OCI-LY1 (cell line): Measurements from ENCODE around the gene KRTAP10-9.
"Not testable (repeated sequence)": the region's sequence is repeated elsewhere in the genome, so short reads cannot be mapped to it uniquely, and the experiment has no call there.

Experiments
- H2AFZ ChIP-seq: fragments of 200-600 bp; sonication (generic), shearing (Covaris generic); 2 replicates; pipeline ENCODE4 v1.6.0; 2014; ENCODE audit warnings: antibody characterized with exemption, mild to moderate bottlenecking, low read length
- H3F3A ChIP-seq: fragments of 200-600 bp; sonication (generic), shearing (Covaris generic); 2 replicates; pipeline ENCODE4 v1.6.0; 2014; ENCODE audit warnings: mild to moderate bottlenecking, antibody characterized with exemption, low read length, moderate library complexity; ENCODE audit not compliant: insufficient read depth
- H3K27ac ChIP-seq: fragments of 200-600 bp; sonication (generic); 2 replicates; pipeline ENCODE4 v1.5.1; 2014; ENCODE audit warnings: low read length, mixed run types, mild to moderate bottlenecking, low read depth; ENCODE audit not compliant: poor library complexity, severe bottlenecking
- H3K27me3 ChIP-seq: fragments of 200-600 bp; sonication (generic); 2 replicates; pipeline ENCODE4 v1.6.0; 2014; ENCODE audit warnings: antibody characterized with exemption, mild to moderate bottlenecking, low read length, moderate library complexity; ENCODE audit not compliant: insufficient read depth
- H3K36me3 ChIP-seq: fragments of 200-600 bp; sonication (generic); 2 replicates; pipeline ENCODE4 v1.6.1; 2014; ENCODE audit warnings: mild to moderate bottlenecking, antibody characterized with exemption, low read length, moderate library complexity, mixed read lengths; ENCODE audit not compliant: insufficient read depth
- H3K4me1 ChIP-seq: fragments of 200-600 bp; sonication (generic); 2 replicates; pipeline ENCODE4 v1.5.1; 2014; ENCODE audit warnings: mild to moderate bottlenecking, low read length, moderate library complexity; ENCODE audit not compliant: insufficient read depth, severe bottlenecking
- H3K4me2 ChIP-seq: fragments of 200-600 bp; sonication (generic), shearing (Covaris generic); 2 replicates; pipeline ENCODE4 v1.6.1; 2014; ENCODE audit warnings: low read length
- H3K4me3 ChIP-seq: fragments of 200-600 bp; sonication (generic); 2 replicates; pipeline ENCODE4 v1.5.1; 2014; ENCODE audit warnings: low read length, low read depth, mild to moderate bottlenecking, mixed read lengths; ENCODE audit not compliant: poor library complexity, severe bottlenecking
- H3K79me2 ChIP-seq: fragments of 200-600 bp; shearing (Covaris generic); 2 replicates; pipeline ENCODE4 v1.6.1; 2016; ENCODE audit warnings: mixed run types, low read length, mixed read lengths; ENCODE audit not compliant: insufficient read depth
- H3K9ac ChIP-seq: fragments of 200-600 bp; sonication (generic), shearing (Covaris generic); 2 replicates; pipeline ENCODE4 v1.6.1; 2014; ENCODE audit warnings: mild to moderate bottlenecking, low read length, mixed read lengths
- H3K9me2 ChIP-seq: fragments of 200-600 bp; sonication (generic), shearing (Covaris generic); 2 replicates; pipeline ENCODE4 v1.6.1; 2014; ENCODE audit warnings: low read depth, mild to moderate bottlenecking, low read length, mixed read lengths
- H3K9me3 ChIP-seq: fragments of 200-600 bp; shearing (Covaris generic); 2 replicates; pipeline ENCODE4 v1.6.1; 2014; ENCODE audit warnings: low read length, mixed read lengths
- H4K20me1 ChIP-seq: fragments of 200-600 bp; sonication (generic), shearing (Covaris generic); 2 replicates; pipeline ENCODE4 v1.6.0; 2016; ENCODE audit warnings: mild to moderate bottlenecking, low read length; ENCODE audit not compliant: insufficient read depth
- EZH2 ChIP-seq: fragments of 200-600 bp; sonication (generic), shearing (Covaris generic); IDR thresholded peaks from 2 replicates; pipeline ENCODE4 v1.8.0; 2017; ENCODE audit warnings: borderline replicate concordance, mixed run types, mild to moderate bottlenecking, antibody characterized with exemption, low read length, moderate library complexity, mixed read lengths
- TF ChIP-seq, protein P1 (sequence below): fragments of 200-600 bp; sonication (generic), shearing (Covaris generic); IDR thresholded peaks from 2 replicates; pipeline ENCODE4 v1.5.1; 2017; ENCODE audit warnings: mild to moderate bottlenecking, antibody characterized with exemption, low read length, moderate library complexity, mixed read lengths

KRTAP10-9 gene

DNA sequence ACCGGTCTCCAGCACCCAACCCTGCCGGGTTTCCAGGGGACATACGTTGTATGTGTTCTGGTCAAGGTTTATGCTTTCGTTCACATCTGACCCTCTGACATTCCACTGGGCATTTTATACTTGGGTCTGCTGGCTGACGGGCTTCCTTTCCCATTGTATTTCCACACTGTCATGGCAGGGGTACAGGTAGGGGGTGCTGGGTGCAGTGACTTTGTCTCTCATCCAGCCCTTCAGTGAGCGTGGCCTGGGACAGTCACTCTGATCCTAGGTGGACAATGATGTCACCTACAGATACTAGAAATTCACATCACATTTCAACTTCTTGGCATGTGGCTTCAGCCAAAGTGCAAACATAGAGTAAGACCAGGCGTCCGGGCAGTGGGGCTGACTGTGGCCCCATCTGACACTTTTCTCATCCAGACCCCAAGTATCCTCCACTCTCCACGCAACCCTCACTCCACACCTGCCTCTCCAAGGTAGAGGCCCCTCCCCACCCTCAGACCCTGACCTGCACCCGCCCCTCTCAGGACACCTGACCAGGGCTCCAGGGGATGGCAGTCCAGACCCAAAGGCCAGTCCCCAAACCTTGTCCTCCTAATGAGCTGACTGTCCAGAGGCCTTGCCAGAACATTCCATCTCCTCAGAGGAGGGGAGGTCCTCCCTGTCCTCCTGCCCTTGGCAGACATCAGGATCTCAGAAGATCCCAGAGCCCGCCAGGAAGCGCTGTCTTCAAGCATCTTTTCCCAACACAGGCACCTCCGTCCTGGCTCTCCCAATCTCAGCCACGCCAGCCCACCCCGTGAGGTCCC is 9.5 kb downstream of the KRTAP10-9 start:
- TF ChIP-seq EZH2: no peak
- TF ChIP-seq, protein P1, sequence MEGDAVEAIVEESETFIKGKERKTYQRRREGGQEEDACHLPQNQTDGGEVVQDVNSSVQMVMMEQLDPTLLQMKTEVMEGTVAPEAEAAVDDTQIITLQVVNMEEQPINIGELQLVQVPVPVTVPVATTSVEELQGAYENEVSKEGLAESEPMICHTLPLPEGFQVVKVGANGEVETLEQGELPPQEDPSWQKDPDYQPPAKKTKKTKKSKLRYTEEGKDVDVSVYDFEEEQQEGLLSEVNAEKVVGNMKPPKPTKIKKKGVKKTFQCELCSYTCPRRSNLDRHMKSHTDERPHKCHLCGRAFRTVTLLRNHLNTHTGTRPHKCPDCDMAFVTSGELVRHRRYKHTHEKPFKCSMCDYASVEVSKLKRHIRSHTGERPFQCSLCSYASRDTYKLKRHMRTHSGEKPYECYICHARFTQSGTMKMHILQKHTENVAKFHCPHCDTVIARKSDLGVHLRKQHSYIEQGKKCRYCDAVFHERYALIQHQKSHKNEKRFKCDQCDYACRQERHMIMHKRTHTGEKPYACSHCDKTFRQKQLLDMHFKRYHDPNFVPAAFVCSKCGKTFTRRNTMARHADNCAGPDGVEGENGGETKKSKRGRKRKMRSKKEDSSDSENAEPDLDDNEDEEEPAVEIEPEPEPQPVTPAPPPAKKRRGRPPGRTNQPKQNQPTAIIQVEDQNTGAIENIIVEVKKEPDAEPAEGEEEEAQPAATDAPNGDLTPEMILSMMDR: no peak
- H3K9me3 ChIP-seq: 0 out of 2 replicates have a peak, but pooled peaks cover 3% of the 10 kb centered on the region
- H2AFZ ChIP-seq: no peak overlapping the region
- H3K9me2 ChIP-seq: no peaks in the 10 kb centered on the region
- H4K20me1 ChIP-seq: no peaks in the 10 kb centered on the region
- no peaks in the 10 kb centered on the region for H3K27me3 ChIP-seq
- no peak overlapping the region for H3K9ac ChIP-seq
- no peaks in the 10 kb centered on the region for H3K36me3 ChIP-seq
- H3K4me1 ChIP-seq: no peaks in the 10 kb centered on the region
- no peak overlapping the region for H3K27ac ChIP-seq
- H3F3A ChIP-seq: no peaks in the 10 kb centered on the region
- H3K4me3 ChIP-seq: no peak overlapping the region
- no peak overlapping the region for H3K4me2 ChIP-seq
- H3K79me2 ChIP-seq: no peaks in the 10 kb centered on the region

DNA sequence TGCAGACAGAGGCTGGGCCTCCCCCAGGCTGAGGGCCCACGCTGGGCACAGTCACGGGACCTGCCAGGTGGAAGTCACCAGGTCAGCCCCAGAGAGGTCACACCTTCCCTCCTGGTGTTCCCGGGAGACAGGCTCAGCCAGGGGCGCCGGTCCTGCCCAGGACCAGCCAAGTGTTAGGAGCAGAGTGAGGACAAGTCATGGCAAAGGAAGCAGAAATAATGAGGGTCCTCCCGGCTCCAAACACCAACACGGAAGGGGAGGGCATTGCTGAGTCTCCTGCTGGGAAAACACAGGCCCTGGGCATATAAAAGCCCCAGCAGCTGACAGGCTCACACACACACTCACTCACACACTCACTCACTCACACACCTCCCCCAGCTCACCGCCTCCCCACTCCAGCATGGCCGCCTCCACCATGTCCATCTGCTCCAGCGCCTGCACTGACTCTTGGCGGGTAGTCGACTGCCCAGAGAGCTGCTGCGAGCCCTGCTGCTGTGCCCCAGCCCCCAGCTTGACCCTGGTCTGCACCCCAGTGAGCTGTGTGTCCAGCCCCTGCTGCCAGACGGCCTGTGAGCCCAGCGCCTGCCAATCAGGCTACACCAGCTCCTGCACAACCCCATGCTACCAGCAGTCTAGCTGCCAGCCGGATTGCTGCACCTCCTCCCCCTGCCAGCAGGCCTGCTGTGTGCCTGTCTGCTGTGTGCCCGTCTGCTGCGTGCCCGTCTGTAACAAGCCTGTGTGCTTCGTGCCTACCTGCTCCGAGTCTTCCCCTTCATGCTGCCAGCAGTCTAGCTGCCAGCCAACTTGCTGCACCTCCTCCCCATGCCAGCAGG is 10.3 kb downstream of the KRTAP10-9 start, which contains the start of gene KRTAP10-10:
Gene KRTAP10-10, plus strand, starts transcription at position 339 of the 833 bp plus-strand sequence. Its CDS starts 62 bp downstream, at position 401.
- H3K36me3 ChIP-seq: no peaks in the 10 kb centered on the region
- no peak within 1 kb of the TSS for H3K4me3 ChIP-seq
- no peaks in the 10 kb centered on the region for H3K4me1 ChIP-seq
- no peaks in the 10 kb centered on the region for H3K9me2 ChIP-seq
- no peaks in the 10 kb centered on the region for H3K27me3 ChIP-seq
- H3K4me2 ChIP-seq: no peak within 1 kb of the TSS
- H3K9ac ChIP-seq: no peak within 1 kb of the TSS
- no peaks in the 10 kb centered on the region for H4K20me1 ChIP-seq
- H3F3A ChIP-seq: no peaks in the 10 kb centered on the region
- 0 out of 2 replicates have a peak, but pooled peaks cover under 1% of the 10 kb centered on the region for H3K9me3 ChIP-seq
- no peak within 1 kb of the TSS for H3K27ac ChIP-seq
- TF ChIP-seq, protein P1: no peak
- TF ChIP-seq EZH2: no peak
- H2AFZ ChIP-seq: no peak within 1 kb of the TSS
- H3K79me2 ChIP-seq: no peaks in the 10 kb centered on the region

DNA sequence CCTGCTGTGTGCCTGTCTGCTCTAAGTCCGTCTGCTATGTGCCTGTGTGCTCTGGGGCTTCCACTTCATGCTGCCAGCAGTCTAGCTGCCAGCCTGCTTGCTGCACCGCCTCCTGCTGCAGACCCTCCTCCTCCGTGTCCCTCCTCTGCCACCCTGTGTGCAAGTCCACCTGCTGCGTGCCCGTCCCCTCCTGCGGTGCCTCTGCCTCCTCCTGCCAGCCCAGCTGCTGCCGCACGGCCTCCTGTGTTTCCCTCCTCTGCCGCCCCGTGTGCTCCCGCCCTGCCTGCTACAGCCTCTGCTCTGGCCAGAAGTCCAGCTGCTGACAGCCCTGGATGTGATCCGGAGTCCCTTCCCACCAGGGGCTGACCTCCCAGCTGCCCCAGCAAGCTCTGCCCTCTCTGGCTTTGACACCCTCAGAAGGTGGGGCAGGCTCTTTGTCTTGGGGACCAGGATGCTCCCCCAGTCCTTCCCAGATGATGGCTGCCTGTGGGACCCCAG is 11.0 kb downstream of the KRTAP10-9 start:
- H3K4me3 ChIP-seq, H3F3A ChIP-seq, H3K27ac ChIP-seq, H3K9me3 ChIP-seq, H2AFZ ChIP-seq, H3K79me2 ChIP-seq, H3K9ac ChIP-seq, H3K27me3 ChIP-seq, H3K4me1 ChIP-seq, H3K4me2 ChIP-seq, H3K36me3 ChIP-seq, H3K9me2 ChIP-seq, H4K20me1 ChIP-seq: not testable (repeated sequence)

DNA sequence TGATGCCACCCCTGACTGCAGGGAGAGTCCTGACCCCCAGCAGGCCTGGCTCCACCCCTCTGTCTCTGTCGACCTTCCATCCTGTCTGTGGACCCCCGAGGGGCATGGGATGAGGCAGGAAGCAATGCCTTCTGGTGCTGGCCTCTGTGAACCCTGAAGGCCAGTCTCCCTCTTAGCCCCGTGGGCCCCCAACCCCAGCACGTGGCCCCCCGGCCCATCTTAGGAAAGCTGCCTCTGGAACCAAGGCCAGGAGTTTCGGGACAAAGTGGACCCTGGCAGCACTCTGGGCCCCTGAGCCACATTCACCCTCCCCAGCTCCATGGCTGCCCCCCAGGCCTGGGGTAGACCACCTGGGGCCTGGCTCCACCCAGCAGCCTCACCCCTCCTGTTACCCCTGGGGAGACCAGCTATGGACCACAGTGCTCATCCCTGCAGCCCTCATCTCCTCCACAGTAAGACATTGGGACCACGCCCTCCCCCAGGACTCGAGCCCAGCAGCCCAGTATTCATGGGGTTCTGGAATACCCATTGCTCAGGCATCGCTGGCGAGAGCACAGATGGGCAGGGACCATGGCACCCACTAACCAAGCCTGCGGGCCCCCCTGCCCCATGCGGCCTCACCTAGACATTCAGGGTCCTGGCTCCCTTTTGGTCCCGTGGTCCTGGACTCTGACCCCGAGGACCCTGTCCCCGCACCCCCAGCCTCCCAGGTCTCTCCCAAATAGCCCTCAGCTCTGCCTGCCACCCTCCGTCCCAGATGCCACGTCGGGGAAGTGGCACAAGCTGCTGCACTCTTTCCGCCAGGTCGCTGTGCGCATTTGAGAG is 11.8 kb downstream of the KRTAP10-9 start:
- H3K27me3 ChIP-seq, H4K20me1 ChIP-seq, H3K4me2 ChIP-seq, H3K79me2 ChIP-seq, H3K36me3 ChIP-seq, H3K9ac ChIP-seq, H3F3A ChIP-seq, H3K9me2 ChIP-seq, H3K4me1 ChIP-seq, H3K9me3 ChIP-seq, H3K4me3 ChIP-seq, H3K27ac ChIP-seq, H2AFZ ChIP-seq: not testable (repeated sequence)
